ENCODE measurements around the gene HYI.

Gene HYI

GRCh38 chr1:43444151-43444828 is 9.4 kb downstream of the HYI start:
- H3K36me3 ChIP-seq, result no peaks in the 10 kb centered on the region; the same call in 1 of the 2 replicates
- no peak overlapping the region for H3K4me3 ChIP-seq (ENCODE audit: low read depth, low read length)
- H3K9me3 ChIP-seq, result no peaks in the 10 kb centered on the region
- no peaks in the 10 kb centered on the region for H3K4me1 ChIP-seq
- no peak for TF ChIP-seq CTCF (IDR thresholded peaks at IDR 0.05; ENCODE audit: low read depth, low read length)
- H3K27me3 ChIP-seq, result no peaks in the 10 kb centered on the region
- DNase-seq, result no peak

- H3K36me3 ChIP-seq, result no peaks in the 10 kb centered on the region; the same call in 1 of the 2 replicates
- H3K9me3 ChIP-seq, result no peaks in the 10 kb centered on the region
- no peaks in the 10 kb centered on the region for H3K4me1 ChIP-seq
- no peak for TF ChIP-seq CTCF (IDR thresholded peaks at IDR 0.05; ENCODE audit: low read depth, low read length)
- no peak for DNase-seq
- H3K27me3 ChIP-seq, result no peaks in the 10 kb centered on the region
- no peak overlapping the region for H3K4me3 ChIP-seq (ENCODE audit: low read depth, low read length)
Observed at GRCh38 chr1:43443197-43443946, 10.4 kb downstream of the HYI start.

- Histone ChIP-seq H3K4me1 (no peaks in the 10 kb centered on the region), H3K27me3 (no peaks in the 10 kb centered on the region), H3K36me3 (no peaks in the 10 kb centered on the region; the same call in 1 of the 2 replicates), H3K9me3 (no peaks in the 10 kb centered on the region), H3K4me3 (ENCODE audit: low read depth, low read length) (no peak overlapping the region)
- DNase-seq, result no peak
- TF ChIP-seq CTCF (IDR thresholded peaks at IDR 0.05; ENCODE audit: low read depth, low read length), result no peak
Observed at GRCh38 chr1:43442756-43443155, 11.0 kb downstream of the HYI start.

GRCh38 chr1:43441894-43442637 is 11.7 kb downstream of the HYI start:
- H3K4me3 ChIP-seq (ENCODE audit: low read depth, low read length), result no peak overlapping the region
- H3K4me1 ChIP-seq, result no peaks in the 10 kb centered on the region
- no peak for DNase-seq
- no peaks in the 10 kb centered on the region for H3K27me3 ChIP-seq
- no peaks in the 10 kb centered on the region for H3K9me3 ChIP-seq
- no peaks in the 10 kb centered on the region; the same call in 1 of the 2 replicates for H3K36me3 ChIP-seq
- no peak for TF ChIP-seq CTCF (IDR thresholded peaks at IDR 0.05; ENCODE audit: low read depth, low read length)

- Histone ChIP-seq H3K4me1 (no peaks in the 10 kb centered on the region), H3K27me3 (no peaks in the 10 kb centered on the region), H3K36me3 (no peaks in the 10 kb centered on the region; the same call in 1 of the 2 replicates), H3K9me3 (no peaks in the 10 kb centered on the region), H3K4me3 (ENCODE audit: low read depth, low read length) (no peak overlapping the region)
- no peak for TF ChIP-seq CTCF (IDR thresholded peaks at IDR 0.05; ENCODE audit: low read depth, low read length)
- no peak for DNase-seq
Observed at GRCh38 chr1:43441166-43441893, 12.4 kb downstream of the HYI start.

All from BE2C (cell line).